Prostate gland (tissue), 2 donors: ENCODE measurements around the gene SUGCT.

ENCODE experiments used
- POLR2A ChIP-seq: fragments of 450-650 bp; IDR thresholded peaks from one replicate; pipeline ENCODE4 v1.6.1; 2016; ENCODE audit warnings: antibody characterized with exemption, mild to moderate bottlenecking
- POLR2AphosphoS5 ChIP-seq: sonication (generic); formaldehyde crosslinking; IDR thresholded peaks from one replicate; pipeline ENCODE4 v1.6.1; 2017; ENCODE audit warnings: antibody characterized with exemption
- TF ChIP-seq, protein P1 (sequence below), 4 experiments: fragments of 200-600 bp in 2 of 4; fragments of 450-650 bp in 2 of 4; sonication (generic) in 2 of 4; IDR thresholded peaks; 1 replicate in 3 of 4; 2 replicates in 1 of 4; pipeline ENCODE4 v1.5.1; 2016 to 2019; ENCODE audit warnings: antibody characterized with exemption in 4 of 4, mild to moderate bottlenecking in 2 of 4, moderate library complexity in 2 of 4

DNA sequence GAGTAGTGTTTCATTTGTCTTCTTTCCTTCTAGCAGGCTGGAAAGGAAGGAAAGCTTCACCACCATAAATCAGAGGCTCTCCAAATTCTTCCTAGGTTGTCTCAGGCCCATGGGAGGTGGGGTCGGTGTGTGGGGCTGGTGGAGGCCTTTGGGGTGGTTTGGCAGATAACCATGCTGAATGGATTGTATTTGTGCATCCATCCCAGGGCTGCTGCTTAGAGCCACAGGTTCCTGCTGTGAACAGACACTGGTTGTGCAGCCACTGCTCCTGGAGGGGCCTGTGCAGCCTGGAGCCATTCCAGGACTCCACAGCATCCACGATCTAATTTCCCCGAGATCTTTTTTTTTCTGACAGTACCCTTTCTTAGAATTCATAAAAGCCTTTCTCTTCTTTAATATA is 741.8 kb downstream of the SUGCT start:
- TF ChIP-seq, protein P1, sequence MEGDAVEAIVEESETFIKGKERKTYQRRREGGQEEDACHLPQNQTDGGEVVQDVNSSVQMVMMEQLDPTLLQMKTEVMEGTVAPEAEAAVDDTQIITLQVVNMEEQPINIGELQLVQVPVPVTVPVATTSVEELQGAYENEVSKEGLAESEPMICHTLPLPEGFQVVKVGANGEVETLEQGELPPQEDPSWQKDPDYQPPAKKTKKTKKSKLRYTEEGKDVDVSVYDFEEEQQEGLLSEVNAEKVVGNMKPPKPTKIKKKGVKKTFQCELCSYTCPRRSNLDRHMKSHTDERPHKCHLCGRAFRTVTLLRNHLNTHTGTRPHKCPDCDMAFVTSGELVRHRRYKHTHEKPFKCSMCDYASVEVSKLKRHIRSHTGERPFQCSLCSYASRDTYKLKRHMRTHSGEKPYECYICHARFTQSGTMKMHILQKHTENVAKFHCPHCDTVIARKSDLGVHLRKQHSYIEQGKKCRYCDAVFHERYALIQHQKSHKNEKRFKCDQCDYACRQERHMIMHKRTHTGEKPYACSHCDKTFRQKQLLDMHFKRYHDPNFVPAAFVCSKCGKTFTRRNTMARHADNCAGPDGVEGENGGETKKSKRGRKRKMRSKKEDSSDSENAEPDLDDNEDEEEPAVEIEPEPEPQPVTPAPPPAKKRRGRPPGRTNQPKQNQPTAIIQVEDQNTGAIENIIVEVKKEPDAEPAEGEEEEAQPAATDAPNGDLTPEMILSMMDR (IDR thresholded peaks at IDR 0.05) = no peak
- TF ChIP-seq POLR2A (no peak), POLR2AphosphoS5 (no peak)
